ENCODE results near the gene TMEM17.

The TMEM17 gene

GRCh38 chr2:62495761-62496160 lies 10.2 kb downstream of the TMEM17 start:
- TF ChIP-seq CTCF (conservative IDR thresholded peaks at IDR 0.05; ENCODE audit: low read depth, low read length): no peak
- no peak overlapping the region for H3K4me3 ChIP-seq (ENCODE audit: low read length)
- no peak for DNase-seq (ENCODE audit: low read depth)

GRCh38 chr2:62492048-62492447 lies 13.9 kb downstream of the TMEM17 start:
- no peak overlapping the region for H3K4me3 ChIP-seq (ENCODE audit: low read length)
- TF ChIP-seq CTCF (conservative IDR thresholded peaks at IDR 0.05; ENCODE audit: low read depth, low read length): no peak
- no peak for DNase-seq (ENCODE audit: low read depth)

- H3K4me3 ChIP-seq (ENCODE audit: low read length): no peak overlapping the region
- DNase-seq (ENCODE audit: low read depth): no peak
- TF ChIP-seq CTCF (conservative IDR thresholded peaks at IDR 0.05; ENCODE audit: low read depth, low read length): no peak
These were observed 16.3 kb downstream of the TMEM17 start for GRCh38 chr2:62489702-62490101.

DNA sequence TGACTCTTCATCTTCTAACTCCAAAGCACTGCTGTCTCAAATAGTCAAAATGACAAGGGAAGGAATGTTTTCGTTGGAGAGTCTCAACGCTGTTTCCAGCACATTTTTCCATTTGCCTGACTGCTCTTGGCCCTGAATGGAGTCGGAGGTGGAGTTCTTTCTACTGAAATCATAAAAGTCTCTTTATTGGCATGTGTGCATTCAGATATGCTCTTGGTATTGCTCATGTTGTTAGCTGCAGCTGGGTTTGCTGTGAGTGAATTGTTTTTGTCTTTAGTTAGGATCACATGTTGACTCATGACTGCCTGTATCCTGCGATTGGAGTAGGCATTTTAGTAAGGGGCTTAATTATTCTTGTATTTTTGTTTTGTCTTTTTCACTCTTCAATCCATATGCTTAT lies 16.8 kb downstream of the TMEM17 start:
- TF ChIP-seq CTCF (conservative IDR thresholded peaks at IDR 0.05; ENCODE audit: low read depth, low read length): no peak
- DNase-seq (ENCODE audit: low read depth): peak; percentile 47
- no peak overlapping the region for H3K4me3 ChIP-seq (ENCODE audit: low read length)

DNA sequence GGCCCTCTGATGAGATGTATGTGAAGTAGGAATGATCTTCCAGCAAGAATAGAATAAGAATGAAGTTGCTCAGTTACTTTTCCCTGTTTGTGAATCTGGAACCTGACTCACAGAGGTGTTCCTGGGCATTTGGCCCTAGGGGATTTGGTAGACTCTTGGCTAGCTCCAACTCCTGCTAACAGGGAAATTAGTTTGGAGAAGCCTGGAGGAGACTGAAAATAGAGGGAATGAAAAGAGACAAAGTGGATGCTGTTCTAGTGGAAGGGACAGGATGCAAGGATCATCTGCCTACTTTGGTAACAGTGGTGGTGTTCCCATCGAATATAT lies 19.6 kb downstream of the TMEM17 start:
- TF ChIP-seq CTCF (conservative IDR thresholded peaks at IDR 0.05; ENCODE audit: low read depth, low read length): no peak
- H3K4me3 ChIP-seq (ENCODE audit: low read length): no peak overlapping the region
- DNase-seq (ENCODE audit: low read depth): no peak

DNA sequence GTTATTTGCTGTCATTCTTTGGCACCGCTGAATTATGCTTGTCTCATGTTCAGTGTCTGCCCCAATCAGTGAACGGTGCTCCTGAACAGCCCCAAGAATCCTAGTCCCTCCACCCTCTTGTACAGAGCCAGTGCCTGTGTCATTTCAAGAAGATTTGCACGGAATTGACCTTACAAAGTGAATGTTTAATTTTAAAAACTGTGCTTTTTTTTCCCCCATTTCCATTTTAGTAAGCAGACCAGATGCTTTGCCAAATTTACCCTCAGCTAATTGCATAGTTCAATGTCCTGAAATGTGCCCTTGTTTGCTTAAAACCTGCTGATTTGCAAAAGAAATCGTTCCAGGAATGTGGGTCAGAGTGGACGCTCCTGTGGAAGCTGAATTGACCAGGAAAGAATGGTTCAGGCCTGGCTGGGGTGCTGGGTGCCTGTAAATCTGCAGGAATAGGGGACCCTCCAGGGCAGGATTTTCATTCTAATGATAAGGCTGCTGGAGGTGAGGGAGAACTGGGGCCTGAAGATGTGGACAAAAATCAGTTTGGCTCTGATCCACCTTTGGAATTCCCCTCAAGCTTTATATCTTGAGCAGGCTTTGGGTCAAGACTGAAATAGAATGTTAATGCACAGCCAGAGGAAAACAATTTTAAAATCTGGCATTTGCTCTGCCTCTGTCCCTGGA lies 20.1 kb downstream of the TMEM17 start:
- no peak for TF ChIP-seq CTCF (conservative IDR thresholded peaks at IDR 0.05; ENCODE audit: low read depth, low read length)
- H3K4me3 ChIP-seq (ENCODE audit: low read length): no peak overlapping the region
- no peak for DNase-seq (ENCODE audit: low read depth)

DNA sequence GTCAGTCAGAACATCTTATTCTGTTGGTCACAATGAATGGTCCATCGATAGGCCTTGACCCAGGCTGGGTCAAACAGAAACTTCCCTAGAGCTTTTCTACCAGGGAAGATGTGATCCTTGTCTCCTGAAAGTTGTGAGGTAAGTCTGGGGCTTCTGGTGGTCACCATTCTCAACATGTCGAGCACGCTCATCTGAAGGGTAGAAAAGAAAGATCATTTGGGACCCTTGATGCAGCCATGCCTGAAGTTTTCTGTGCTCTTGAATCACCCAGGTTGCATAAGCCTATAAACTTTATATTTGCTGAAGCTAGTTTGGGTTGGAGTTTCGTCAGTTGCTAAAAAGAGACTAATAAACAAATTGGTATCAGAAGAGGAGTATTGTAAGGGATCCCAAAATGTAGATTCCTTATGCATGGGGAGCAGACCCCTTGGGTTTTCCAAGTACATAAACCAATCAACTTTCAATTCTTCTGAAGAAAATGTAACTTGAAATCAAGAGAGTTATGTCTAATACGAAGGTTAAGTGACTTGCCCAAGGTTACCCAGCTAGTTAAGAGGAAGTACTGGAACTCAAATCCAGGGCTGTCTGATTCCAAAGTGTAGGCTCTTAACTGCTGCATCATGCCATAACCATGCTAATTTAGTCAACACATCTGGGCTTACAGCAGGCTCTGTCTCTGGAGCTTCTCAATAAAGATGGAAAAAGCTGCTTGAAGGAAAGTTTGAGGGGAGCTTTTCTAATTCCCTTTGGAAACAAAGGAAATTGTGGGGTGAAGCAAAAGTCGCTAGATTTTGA lies 23.2 kb downstream of the TMEM17 start:
- H3K4me3 ChIP-seq (ENCODE audit: low read length): no peak overlapping the region
- TF ChIP-seq CTCF (conservative IDR thresholded peaks at IDR 0.05; ENCODE audit: low read depth, low read length): no peak
- DNase-seq (ENCODE audit: low read depth): no peak

Measured in retinal pigment epithelial cell (primary cell).